ENCODE data around the gene TEDC1.

Gene TEDC1

GRCh38 chr14:105494606-105494929 lies 3.5 kb downstream of the TEDC1 start:
- H3K4me3 ChIP-seq (ENCODE audit: low read depth, low read length), result no peak overlapping the region
- no peak for TF ChIP-seq CTCF (IDR thresholded peaks at IDR 0.05; ENCODE audit: low read depth, low read length)

- TF ChIP-seq CTCF (IDR thresholded peaks at IDR 0.05; ENCODE audit: low read depth, low read length), result no peak
- H3K4me3 ChIP-seq (ENCODE audit: low read depth, low read length), result no peak overlapping the region
Measured at GRCh38 chr14:105495101-105495989, 4.3 kb downstream of the TEDC1 start.

- no peak overlapping the region for H3K4me3 ChIP-seq (ENCODE audit: low read depth, low read length)
- TF ChIP-seq CTCF (IDR thresholded peaks at IDR 0.05; ENCODE audit: low read depth, low read length), result no peak
Measured at GRCh38 chr14:105495990-105496830, 5.2 kb downstream of the TEDC1 start.

GRCh38 chr14:105496831-105497591 lies 6.0 kb downstream of the TEDC1 start:
- H3K4me3 ChIP-seq (ENCODE audit: low read depth, low read length), result no peak overlapping the region
- TF ChIP-seq CTCF (IDR thresholded peaks at IDR 0.05; ENCODE audit: low read depth, low read length), result no peak

- no peak overlapping the region for H3K4me3 ChIP-seq (ENCODE audit: low read depth, low read length)
- TF ChIP-seq CTCF (IDR thresholded peaks at IDR 0.05; ENCODE audit: low read depth, low read length), result no peak
Measured at GRCh38 chr14:105497671-105498429, 6.8 kb downstream of the TEDC1 start.

- no peak overlapping the region for H3K4me3 ChIP-seq (ENCODE audit: low read depth, low read length)
- TF ChIP-seq CTCF (IDR thresholded peaks at IDR 0.05; ENCODE audit: low read depth, low read length), result no peak
Measured at GRCh38 chr14:105498430-105499255, 7.6 kb downstream of the TEDC1 start.

Measured in WI38 (cell line).